Spinal cord (tissue), 10 donors: ENCODE measurements around the gene OLAH. TPM values are rescaled to one million over a fixed set of nuclear protein-coding genes. Genes with fewer than 3 reads are reported as not detected.

Experiments used
- DNase-seq, 6 donors: peaks; one replicate each; pipeline versions ENCODE4 v3.0.0 to v3.0.0-alpha.2; 2013 to 2015; ENCODE audit warnings: low spot score in 6 of 6, low read depth in 4 of 6
- H3K27ac ChIP-seq: one replicate; pipeline ENCODE4 v1.5.1; 2013; ENCODE audit warnings: low read depth, low read length, control low read depth
- H3K27me3 ChIP-seq: one replicate; pipeline ENCODE4 v1.6.1; 2013; ENCODE audit warnings: low read length; ENCODE audit not compliant: control insufficient read depth, insufficient read depth
- H3K36me3 ChIP-seq: one replicate; pipeline ENCODE4 v1.6.1; 2013; ENCODE audit warnings: low read length; ENCODE audit not compliant: control insufficient read depth, insufficient read depth
- H3K4me1 ChIP-seq: one replicate; pipeline ENCODE4 v1.6.1; 2013; ENCODE audit warnings: low read length; ENCODE audit not compliant: control insufficient read depth, insufficient read depth
- H3K4me3 ChIP-seq: one replicate; pipeline ENCODE4 v1.5.1; 2013; ENCODE audit warnings: low read depth, low read length, control low read depth
- H3K9me3 ChIP-seq: one replicate; pipeline ENCODE4 v1.6.1; 2013; ENCODE audit warnings: low read length; ENCODE audit not compliant: control insufficient read depth, insufficient read depth
- WGBS: methylation state at CpG from one replicate; pipeline ENCODE4 v1.1.5; 2013; ENCODE audit warnings: missing lambda C conversion rate; ENCODE audit not compliant: insufficient coverage; 5-methylcytosine and 5-hydroxymethylcytosine counted together
- polyA plus RNA-seq, 2 donors: library from polyadenylated mRNA; unstranded; fragments of 120-200 nt; gene quantifications; one replicate each; pipeline ENCODE4 v1.2.1, GENCODE V29; 2013; ENCODE audit not compliant: insufficient read length in 2 of 2
- total RNA-seq, 2 donors: library from RNA; depleted of rRNA in 1 of 2; stranded (reverse); fragments of 120-200 nt in 1 of 2; fragments of >200 nt in 1 of 2; gene quantifications; one replicate each; pipeline versions ENCODE4 v1.2.3 to v1.2.4, GENCODE V29; 2013 to 2014
- donor health status: healthy.

The OLAH gene
- total and polyA plus RNA-seq, 4 donors: 0.79 to 7.4 (median 1.4) TPM

DNA sequence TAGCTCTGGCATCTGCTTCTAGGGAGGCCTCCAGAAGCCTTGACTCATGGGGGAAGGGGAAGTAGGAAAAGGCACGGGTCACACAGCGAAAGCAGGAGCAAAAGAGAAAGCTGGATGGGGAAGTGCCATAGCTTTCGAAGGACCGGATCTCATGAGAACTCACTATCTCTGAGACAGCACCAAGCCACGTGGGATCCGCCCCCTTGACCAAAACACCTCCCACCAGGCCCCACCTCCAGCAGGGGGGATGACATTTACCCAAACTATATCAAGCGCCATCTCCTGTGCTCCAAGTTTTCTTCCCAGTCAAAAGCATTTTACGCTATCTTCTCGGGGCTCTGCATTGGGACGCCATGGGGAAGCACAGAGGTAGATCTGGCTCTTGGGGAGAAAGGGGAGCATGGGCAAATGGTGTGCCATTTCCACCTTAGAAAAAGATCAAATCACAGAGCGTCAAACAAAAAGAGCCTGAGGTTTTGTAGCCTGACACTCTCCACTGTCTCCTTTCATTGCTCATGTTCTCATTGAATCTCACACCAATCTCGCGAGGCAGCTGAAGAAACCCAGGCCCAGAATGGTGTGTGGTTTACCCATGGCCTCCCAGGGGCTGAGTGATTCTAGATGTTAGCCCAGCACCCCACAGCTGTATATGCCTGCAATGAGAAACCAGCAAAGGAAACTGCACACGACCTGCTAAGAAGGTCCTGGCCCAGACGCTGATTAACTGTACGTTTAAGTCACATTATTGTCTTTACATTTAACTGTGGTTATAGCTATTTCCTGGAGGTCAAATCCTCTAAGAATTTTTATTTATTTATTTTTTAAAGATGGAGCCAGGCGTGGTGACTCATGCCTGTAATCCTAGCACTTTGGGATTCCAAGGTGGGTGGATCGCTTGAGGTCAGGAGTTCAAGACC is 8.1 kb upstream of the OLAH start:
- no peaks in the 10 kb centered on the region for H3K36me3 ChIP-seq
- 76% methylated on average over 8 of the region's 18 CpGs for WGBS
- H3K4me3 ChIP-seq: no peak overlapping the region
- no peak overlapping the region for H3K27ac ChIP-seq
- no peak for DNase-seq
- peaks cover 3% of the 10 kb centered on the region for H3K4me1 ChIP-seq
- H3K27me3 ChIP-seq: no peaks in the 10 kb centered on the region
- H3K9me3 ChIP-seq: no peaks in the 10 kb centered on the region

DNA sequence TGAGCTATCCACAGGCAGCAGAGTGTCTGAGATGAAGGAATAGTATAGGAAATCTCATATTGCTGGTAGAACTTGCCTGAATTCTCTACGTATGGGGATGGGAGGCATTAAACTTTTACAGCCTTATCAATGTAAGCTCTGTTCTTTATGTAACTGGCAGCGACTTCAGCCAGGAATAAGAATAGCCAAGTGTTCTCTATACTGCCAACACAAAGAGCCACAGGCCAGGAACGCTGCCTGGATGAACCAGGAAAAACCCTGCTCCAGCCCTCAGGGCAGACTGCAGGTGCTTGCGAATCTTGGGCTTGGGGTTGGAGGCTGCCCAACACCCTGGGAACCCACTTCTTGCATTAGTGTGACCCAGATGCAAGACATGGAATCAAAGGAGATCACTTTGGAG is 6.1 kb upstream of the OLAH start:
- peak in 2 of 6 donors; percentile 2 to 20 for DNase-seq
- Histone ChIP-seq H3K4me3 (no peak overlapping the region), H3K27ac (no peak overlapping the region), H3K4me1 (peaks cover 3% of the 10 kb centered on the region), H3K9me3 (no peaks in the 10 kb centered on the region), H3K27me3 (no peaks in the 10 kb centered on the region), H3K36me3 (no peaks in the 10 kb centered on the region)
- WGBS: 84% methylated on average over 3 of the region's 4 CpGs

DNA sequence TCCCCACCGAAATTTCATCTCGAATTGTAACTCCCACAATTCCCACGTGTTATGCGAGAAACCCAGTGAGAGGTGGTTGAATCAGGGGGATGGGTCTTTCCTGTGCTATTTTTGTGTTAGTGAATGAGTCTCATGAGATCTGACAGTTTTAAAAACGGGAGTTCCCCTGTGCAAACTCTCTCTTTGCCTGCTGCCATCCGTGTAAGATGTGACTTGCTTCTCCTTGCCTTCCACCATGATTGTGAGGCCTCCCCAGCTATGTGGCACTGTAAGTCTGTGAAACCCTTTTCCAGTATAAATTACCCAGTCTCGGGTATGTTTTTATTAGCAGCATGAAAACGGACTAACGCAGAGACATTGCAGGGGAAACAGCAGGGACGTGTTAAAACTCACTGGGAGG is 5.3 kb upstream of the OLAH start:
- Histone ChIP-seq H3K27ac (no peak overlapping the region), H3K9me3 (no peaks in the 10 kb centered on the region), H3K36me3 (no peaks in the 10 kb centered on the region), H3K4me3 (no peak overlapping the region), H3K4me1 (peaks cover 3% of the 10 kb centered on the region), H3K27me3 (no peaks in the 10 kb centered on the region)
- no peak for DNase-seq
- WGBS: 96% methylated on average over 5 of the region's 10 CpGs

DNA sequence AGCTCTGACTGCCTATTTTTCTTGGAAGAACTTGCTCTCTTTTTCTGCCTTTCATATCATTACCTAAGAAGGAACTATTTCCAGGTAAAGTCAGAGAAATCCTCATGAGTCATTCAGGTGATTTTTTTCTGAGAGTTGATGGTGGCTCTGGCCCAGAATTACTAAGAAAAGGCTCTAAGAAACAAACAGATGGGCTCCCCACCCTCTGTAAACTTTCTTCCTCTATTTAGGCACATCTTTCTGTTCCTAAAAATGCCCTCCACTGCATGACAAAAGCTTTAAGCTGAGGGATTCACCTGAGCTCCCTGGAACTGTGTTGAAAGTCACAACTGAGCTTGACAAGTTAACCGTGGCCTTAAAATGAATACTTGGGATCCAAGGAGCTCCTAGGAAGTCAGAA is 1.6 kb downstream of the OLAH start:
- WGBS: 80% methylated on average over 1 of the region's 1 CpG
- Histone ChIP-seq H3K9me3 (no peaks in the 10 kb centered on the region), H3K4me1 (no peaks in the 10 kb centered on the region), H3K27ac (no peak overlapping the region), H3K27me3 (no peaks in the 10 kb centered on the region), H3K36me3 (no peaks in the 10 kb centered on the region), H3K4me3 (no peak overlapping the region)
- no peak for DNase-seq

DNA sequence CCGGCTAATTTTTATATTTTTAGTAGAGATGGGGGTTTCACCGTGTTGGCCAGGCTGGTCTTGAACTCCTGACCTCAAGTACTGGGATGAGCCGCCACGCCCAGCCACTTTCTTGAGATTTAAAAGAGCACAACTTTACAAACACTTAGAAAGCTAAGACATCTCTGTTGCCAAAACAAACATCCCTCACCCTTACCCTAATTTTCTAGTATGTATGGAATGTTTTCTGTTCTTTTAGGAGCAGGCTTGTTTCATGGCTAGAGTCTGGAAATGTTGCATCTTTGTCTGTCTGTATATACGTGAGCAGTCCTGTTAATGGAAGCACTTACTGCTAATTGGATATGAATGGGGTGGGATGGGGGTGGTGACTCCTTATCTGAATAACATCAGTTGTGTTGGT is 2.9 kb downstream of the OLAH start:
- Histone ChIP-seq H3K36me3 (no peaks in the 10 kb centered on the region), H3K4me1 (no peaks in the 10 kb centered on the region), H3K27me3 (no peaks in the 10 kb centered on the region), H3K27ac (peak overlapping the region; percentile 25), H3K9me3 (no peaks in the 10 kb centered on the region), H3K4me3 (no peak overlapping the region)
- 40% methylated on average over 1 of the region's 5 CpGs for WGBS
- peak in 1 of 6 donors; percentile 62 for DNase-seq

DNA sequence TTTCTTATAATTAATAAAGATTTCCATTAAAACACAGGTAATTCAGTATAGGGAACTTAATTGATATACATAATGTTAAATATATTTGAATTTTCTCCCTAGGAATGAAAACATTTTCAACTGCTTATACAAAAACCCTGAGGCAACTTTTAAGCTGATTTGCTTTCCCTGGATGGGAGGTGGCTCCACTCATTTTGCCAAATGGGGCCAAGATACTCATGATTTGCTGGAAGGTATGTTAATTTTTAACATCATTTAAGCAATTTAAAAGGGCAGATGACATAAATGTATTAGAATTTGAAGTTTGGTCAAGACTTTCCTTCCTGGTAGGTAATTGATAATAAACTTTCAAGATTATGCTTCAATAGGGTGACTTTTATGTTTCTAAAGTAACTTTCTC is 5.8 kb downstream of the OLAH start:
- Histone ChIP-seq H3K9me3 (no peaks in the 10 kb centered on the region), H3K4me3 (no peak overlapping the region), H3K36me3 (no peaks in the 10 kb centered on the region), H3K27me3 (no peaks in the 10 kb centered on the region), H3K27ac (no peak overlapping the region), H3K4me1 (no peaks in the 10 kb centered on the region)
- no peak for DNase-seq

DNA sequence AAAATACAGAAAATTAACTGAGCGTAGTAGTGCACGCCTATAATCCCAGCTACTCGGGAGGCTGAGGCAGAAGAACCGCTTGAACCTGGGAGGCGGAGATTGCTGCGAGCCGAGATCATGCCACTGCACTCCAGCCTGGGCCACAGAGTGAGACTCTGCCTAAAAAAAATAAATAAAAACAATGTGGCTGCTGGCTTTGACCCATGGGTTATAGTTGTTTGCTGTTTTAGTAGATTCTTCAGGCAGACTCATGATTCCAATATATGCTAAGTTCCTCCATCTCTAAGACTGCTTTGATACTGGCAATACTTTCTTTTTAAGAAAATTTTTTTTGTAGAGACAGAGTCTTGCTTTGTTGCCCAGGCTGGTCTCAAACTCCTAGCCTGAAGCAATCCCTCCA is 8.4 kb downstream of the OLAH start:
- WGBS: no CpG with 5 or more reads among the region's 7 CpGs
- no peak for DNase-seq
- Histone ChIP-seq H3K4me1 (no peaks in the 10 kb centered on the region), H3K27ac (no peak overlapping the region), H3K36me3 (no peaks in the 10 kb centered on the region), H3K4me3 (no peak overlapping the region), H3K27me3 (no peaks in the 10 kb centered on the region), H3K9me3 (no peaks in the 10 kb centered on the region)

DNA sequence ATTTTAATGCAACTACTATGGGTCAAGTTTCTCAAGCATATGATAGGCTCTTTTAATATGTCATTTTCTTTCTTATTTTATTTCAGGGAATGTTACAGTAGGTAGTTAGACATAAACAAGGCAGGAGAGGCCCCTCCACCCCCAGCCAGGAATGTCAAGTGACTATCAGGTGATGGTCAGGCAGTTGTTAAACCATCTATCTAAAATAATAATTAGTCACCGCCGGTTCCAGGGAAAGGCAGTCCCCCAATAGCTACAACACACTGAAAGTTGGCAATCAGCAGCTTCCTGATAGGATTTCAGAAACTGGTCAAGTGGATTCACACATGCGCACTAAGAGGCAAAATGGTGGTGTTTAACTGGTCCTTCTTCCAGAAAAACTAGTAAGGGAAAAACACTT is 9.3 kb downstream of the OLAH start:
- Histone ChIP-seq H3K27me3 (no peaks in the 10 kb centered on the region), H3K4me3 (no peak overlapping the region), H3K9me3 (no peaks in the 10 kb centered on the region), H3K36me3 (no peaks in the 10 kb centered on the region), H3K4me1 (no peaks in the 10 kb centered on the region), H3K27ac (no peak overlapping the region)
- DNase-seq: no peak
- 100% methylated on average over 1 of the region's 3 CpGs for WGBS

DNA sequence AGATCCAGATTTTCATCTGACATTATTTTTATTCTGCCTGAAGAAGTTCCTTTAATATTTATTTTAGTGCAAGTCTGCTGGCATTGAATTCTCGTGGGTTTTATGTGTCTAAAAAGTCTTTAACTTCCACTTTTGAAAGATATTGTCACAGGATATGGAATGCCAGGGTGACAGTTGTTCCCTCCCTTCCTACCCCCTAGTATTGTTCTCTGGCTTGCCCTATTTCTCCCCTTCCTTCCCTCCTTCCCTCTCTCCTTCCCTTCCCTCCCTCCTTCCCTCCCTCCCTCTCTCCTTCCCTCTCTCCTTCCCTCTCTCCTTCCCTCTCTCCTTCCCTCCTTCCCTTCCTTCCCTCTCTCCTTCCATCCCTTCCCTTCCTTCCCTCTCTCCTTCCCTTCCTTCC is 14.9 kb downstream of the OLAH start:
- Histone ChIP-seq H3K4me3 (no peak overlapping the region), H3K4me1 (no peaks in the 10 kb centered on the region), H3K27me3 (no peaks in the 10 kb centered on the region), H3K27ac (no peak overlapping the region), H3K36me3 (no peaks in the 10 kb centered on the region), H3K9me3 (peaks cover 2% of the 10 kb centered on the region)
- no peak for DNase-seq
- WGBS: no CpG with 5 or more reads among the region's 1 CpG

DNA sequence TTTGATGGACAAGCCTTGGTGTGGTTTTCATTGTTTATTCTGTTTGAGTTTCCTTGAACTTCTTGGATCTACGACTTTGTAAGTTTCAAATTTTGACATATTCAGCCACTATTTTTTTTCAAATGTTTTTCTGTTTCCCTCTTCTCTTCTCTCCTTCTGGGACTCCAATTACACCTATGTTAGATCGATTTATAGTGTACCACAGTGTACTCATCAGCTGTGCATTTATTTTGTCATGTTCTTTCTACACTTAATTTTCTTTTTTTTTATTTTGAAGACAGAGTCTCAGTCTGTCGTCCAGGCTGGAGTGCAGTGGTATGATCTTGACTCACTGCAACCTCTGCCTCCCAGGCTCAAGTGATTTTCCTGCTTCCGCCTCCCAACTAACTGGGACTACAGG is 16.2 kb downstream of the OLAH start:
- H3K36me3 ChIP-seq: no peaks in the 10 kb centered on the region
- DNase-seq: no peak
- no peak overlapping the region for H3K27ac ChIP-seq
- no peaks in the 10 kb centered on the region for H3K4me1 ChIP-seq
- H3K4me3 ChIP-seq: no peak overlapping the region
- 100% methylated on average over 1 of the region's 4 CpGs for WGBS
- no peaks in the 10 kb centered on the region for H3K27me3 ChIP-seq
- peaks cover 2% of the 10 kb centered on the region for H3K9me3 ChIP-seq
